Activated CD4-positive, CD25-positive, alpha-beta regulatory T cell treated with anti-CD3 and anti-CD28 coated beads, Interleukin-2, amount 50 U/mL, for 16 hours (primary cell): ENCODE results near the gene RAP1GAP2.
"Not testable (repeated sequence)": the region's sequence is repeated elsewhere in the genome, so short reads cannot be mapped to it uniquely, and the experiment has no call there.

Source experiments
- DNase-seq: peaks from one replicate; pipeline ENCODE4 v3.0.0-alpha.2; 2020; ENCODE audit warnings: low read depth, low spot score

Gene RAP1GAP2

GRCh38 chr17:2995886-2996809 lies 199.9 kb downstream of the RAP1GAP2 start:
- DNase-seq, result no peak

- DNase-seq, result no peak
Observed at GRCh38 chr17:2996810-2997670, 200.8 kb downstream of the RAP1GAP2 start.

GRCh38 chr17:2998469-2998901 lies 202.2 kb downstream of the RAP1GAP2 start:
- DNase-seq, result not testable (repeated sequence)

- DNase-seq, result no peak
Observed at GRCh38 chr17:3002538-3003295, 206.5 kb downstream of the RAP1GAP2 start.

GRCh38 chr17:3003296-3004149 lies 207.3 kb downstream of the RAP1GAP2 start:
- no peak for DNase-seq

- peak; percentile 6 for DNase-seq
Observed at GRCh38 chr17:3004150-3004801, 208.0 kb downstream of the RAP1GAP2 start.

GRCh38 chr17:3004925-3005324 lies 208.7 kb downstream of the RAP1GAP2 start:
- DNase-seq, result no peak

- no peak for DNase-seq
Observed at GRCh38 chr17:3005696-3006095, 209.5 kb downstream of the RAP1GAP2 start.

GRCh38 chr17:3006801-3007200 lies 210.6 kb downstream of the RAP1GAP2 start:
- no peak for DNase-seq

GRCh38 chr17:3007651-3008121 lies 211.4 kb downstream of the RAP1GAP2 start:
- no peak for DNase-seq

- DNase-seq, result no peak
Observed at GRCh38 chr17:3008336-3009288, 212.4 kb downstream of the RAP1GAP2 start.

- DNase-seq, result no peak
Observed at GRCh38 chr17:3009411-3009920, 213.2 kb downstream of the RAP1GAP2 start.

- no peak for DNase-seq
Observed at GRCh38 chr17:3011891-3012290, 215.7 kb downstream of the RAP1GAP2 start.

- DNase-seq, result peak; percentile 20
Observed at GRCh38 chr17:3012926-3013581, 216.8 kb downstream of the RAP1GAP2 start.

- no peak for DNase-seq
Observed at GRCh38 chr17:3015890-3016289, 219.7 kb downstream of the RAP1GAP2 start.

GRCh38 chr17:3017936-3018335 lies 221.7 kb downstream of the RAP1GAP2 start:
- no peak for DNase-seq

- no peak for DNase-seq
Observed at GRCh38 chr17:3019761-3020160, 223.5 kb downstream of the RAP1GAP2 start.

GRCh38 chr17:3020381-3020780 lies 224.1 kb downstream of the RAP1GAP2 start:
- no peak for DNase-seq
